ENCODE measurements around the gene SEC14L6. TPM values are rescaled to one million over a fixed set of nuclear protein-coding genes. Genes with fewer than 3 reads are reported as not detected.

SEC14L6 gene
- total RNA-seq, 3 donors from 2014 or later (not counting 1 experiment from before 2014, with no cell fraction given): 0.18 to 0.23 TPM; not detected in 1

GRCh38 chr22:30513462-30513861 is 33.1 kb downstream of the SEC14L6 start:
- Mint-ChIP-seq H3K27me3 (ENCODE audit: low read depth in 2 of 2) (peaks cover 9 to 14% of the 10 kb centered on the region in 2 donors), H3K4me3 (no peak overlapping the region), H3K27ac (no peak overlapping the region), H3K9me3 (no peaks in the 10 kb centered on the region), H3K36me3 (no peaks in the 10 kb centered on the region), H3K4me1 (no peaks in the 10 kb centered on the region)
- intact Hi-C loops (cut with micrococcal nuclease): no loop called here
- no peaks in the 10 kb centered on the region for H3K9me3 ChIP-seq (ENCODE audit: control insufficient read depth, insufficient read depth, low read length)
- DNase-seq (no peak), ATAC-seq (no peak)
- H3K4me3 ChIP-seq (ENCODE audit: low read length): no peak overlapping the region
- no peaks in the 10 kb centered on the region for H3K27me3 ChIP-seq (ENCODE audit: control insufficient read depth, insufficient read depth, low read length)
- no peaks in the 10 kb centered on the region for H3K36me3 ChIP-seq (ENCODE audit: control insufficient read depth, insufficient read depth, low read length)
- H3K27ac ChIP-seq (ENCODE audit: low read length): no peak overlapping the region
- H3K4me1 ChIP-seq (ENCODE audit: control insufficient read depth, insufficient read depth, low read length): no peaks in the 10 kb centered on the region
- TF ChIP-seq CTCF (IDR thresholded peaks at IDR 0.05): no peak
- 95% methylated on average over 6 of the region's 6 CpGs for WGBS (ENCODE audit: insufficient coverage)

GRCh38 chr22:30511911-30512310 is 34.6 kb downstream of the SEC14L6 start:
- Histone ChIP-seq H3K27ac (ENCODE audit: low read length) (no peak overlapping the region), H3K4me3 (ENCODE audit: low read length) (no peak overlapping the region), H3K27me3 (ENCODE audit: control insufficient read depth, insufficient read depth, low read length) (no peaks in the 10 kb centered on the region), H3K36me3 (ENCODE audit: control insufficient read depth, insufficient read depth, low read length) (no peaks in the 10 kb centered on the region), H3K9me3 (ENCODE audit: control insufficient read depth, insufficient read depth, low read length) (no peaks in the 10 kb centered on the region), H3K4me1 (ENCODE audit: control insufficient read depth, insufficient read depth, low read length) (no peaks in the 10 kb centered on the region)
- H3K36me3 Mint-ChIP-seq: no peaks in the 10 kb centered on the region
- no peaks in the 10 kb centered on the region for H3K9me3 Mint-ChIP-seq
- TF ChIP-seq CTCF (IDR thresholded peaks at IDR 0.05): no peak
- no peak overlapping the region for H3K27ac Mint-ChIP-seq
- WGBS (ENCODE audit: insufficient coverage): 92% methylated on average over 7 of the region's 7 CpGs
- peaks cover 11 to 14% of the 10 kb centered on the region in 2 donors for H3K27me3 Mint-ChIP-seq (ENCODE audit: low read depth in 2 of 2)
- no peak for ATAC-seq
- no peak overlapping the region for H3K4me3 Mint-ChIP-seq
- H3K4me1 Mint-ChIP-seq: no peaks in the 10 kb centered on the region
- no peak for DNase-seq
- intact Hi-C loops (cut with micrococcal nuclease): no loop called here

- TF ChIP-seq CTCF (IDR thresholded peaks at IDR 0.05): no peak
- Mint-ChIP-seq H3K36me3 (no peaks in the 10 kb centered on the region), H3K4me1 (no peaks in the 10 kb centered on the region), H3K27ac (no peak overlapping the region), H3K4me3 (no peak overlapping the region), H3K27me3 (ENCODE audit: low read depth in 2 of 2) (peaks cover 15 to 16% of the 10 kb centered on the region in 2 donors), H3K9me3 (no peaks in the 10 kb centered on the region)
- DNase-seq: no peak
- no peak for ATAC-seq
- intact Hi-C loops (cut with micrococcal nuclease): no loop called here
- H3K27ac ChIP-seq (ENCODE audit: low read length): no peak overlapping the region
- no peaks in the 10 kb centered on the region for H3K36me3 ChIP-seq (ENCODE audit: control insufficient read depth, insufficient read depth, low read length)
- H3K9me3 ChIP-seq (ENCODE audit: control insufficient read depth, insufficient read depth, low read length): no peaks in the 10 kb centered on the region
- no peaks in the 10 kb centered on the region for H3K4me1 ChIP-seq (ENCODE audit: control insufficient read depth, insufficient read depth, low read length)
- 94% methylated on average over 9 of the region's 9 CpGs for WGBS (ENCODE audit: insufficient coverage)
- no peak overlapping the region for H3K4me3 ChIP-seq (ENCODE audit: low read length)
- peaks cover 4% of the 10 kb centered on the region for H3K27me3 ChIP-seq (ENCODE audit: control insufficient read depth, insufficient read depth, low read length)
Observed at GRCh38 chr22:30511109-30511508, 35.4 kb downstream of the SEC14L6 start.

- Histone ChIP-seq H3K4me1 (ENCODE audit: control insufficient read depth, insufficient read depth, low read length) (no peaks in the 10 kb centered on the region), H3K36me3 (ENCODE audit: control insufficient read depth, insufficient read depth, low read length) (no peaks in the 10 kb centered on the region), H3K4me3 (ENCODE audit: low read length) (no peak overlapping the region), H3K9me3 (ENCODE audit: control insufficient read depth, insufficient read depth, low read length) (no peaks in the 10 kb centered on the region), H3K27me3 (ENCODE audit: control insufficient read depth, insufficient read depth, low read length) (peaks cover 14% of the 10 kb centered on the region), H3K27ac (ENCODE audit: low read length) (no peak overlapping the region)
- Mint-ChIP-seq H3K4me3 (no peak overlapping the region), H3K36me3 (no peaks in the 10 kb centered on the region), H3K27ac (no peak overlapping the region), H3K9me3 (no peaks in the 10 kb centered on the region), H3K27me3 (ENCODE audit: low read depth in 2 of 2) (peaks cover 18 to 20% of the 10 kb centered on the region in 2 donors), H3K4me1 (no peaks in the 10 kb centered on the region)
- ATAC-seq: no peak
- no peak for DNase-seq
- WGBS (ENCODE audit: insufficient coverage): 73% methylated on average over 4 of the region's 5 CpGs
- no peak for TF ChIP-seq CTCF (IDR thresholded peaks at IDR 0.05)
- intact Hi-C loops (cut with micrococcal nuclease): no loop called here
Observed at GRCh38 chr22:30508216-30508615, 38.3 kb downstream of the SEC14L6 start.

Measured in natural killer cell (primary cell).